IMR-90 (cell line): ENCODE results near the gene FRG2. TPM values are rescaled to one million over a fixed set of nuclear protein-coding genes. Genes with fewer than 3 reads are reported as not detected.

ENCODE experiments used
- ATAC-seq: fragments of 200-7000 bp; cut with Tn5 transposase; 2 replicates; pipeline ENCODE4 v1.9.1; 2020; ENCODE audit warnings: low read depth, mild to moderate bottlenecking, moderate library complexity
- BruUV-seq: library from RNA; stranded (reverse); fragments of 400-500 nt; replicated peaks from 2 replicates; lab custom pipeline; 2021; lab: Mats Ljungman, UMichigan
- CTCF ChIA-PET: fragments of 300-600 bp; formaldehyde crosslinking; extraction: SDS; loops from one replicate; lab custom pipeline; 2021; ENCODE audit warnings: antibody characterized with exemption; lab: Yijun Ruan, JAX
- POLR2A ChIA-PET: fragments of 300-600 bp; sonication (Branson Sonifier 250); formaldehyde crosslinking; loops from one replicate; lab custom pipeline; 2022; ENCODE audit warnings: antibody characterized with exemption; ENCODE audit not compliant: unreplicated experiment; lab: Charles Lee
- DNase-seq: peaks from one replicate; pipeline ENCODE4 v3.0.0; 2013
- H2AFZ ChIP-seq: replicated peaks from 2 replicates; pipeline ENCODE3; 2013; ENCODE audit warnings: low read length, mild to moderate bottlenecking; ENCODE audit not compliant: poor library complexity
- H2AK5ac ChIP-seq: 2 replicates; pipeline ENCODE4 v1.6.1; 2013; ENCODE audit warnings: low read depth, low read length, inconsistent platforms
- H2AK9ac ChIP-seq: replicated peaks from 2 replicates; pipeline ENCODE3; 2013; ENCODE audit warnings: mild to moderate bottlenecking, low read depth, low read length, moderate library complexity; ENCODE audit not compliant: poor library complexity
- H2BK120ac ChIP-seq: 2 replicates; pipeline ENCODE4 v1.6.1; 2013; ENCODE audit warnings: low read depth, low read length, inconsistent platforms
- H2BK15ac ChIP-seq: 3 replicates; pipeline ENCODE4 v1.6.1; 2013; ENCODE audit warnings: low read depth, low read length, inconsistent platforms
- H2BK20ac ChIP-seq: 2 replicates; pipeline ENCODE4 v1.6.1; 2013; ENCODE audit warnings: low read depth, mild to moderate bottlenecking, inconsistent platforms, low read length, moderate library complexity
- H2BK5ac ChIP-seq: 2 replicates; pipeline ENCODE4 v1.6.1; 2013; ENCODE audit warnings: mild to moderate bottlenecking, low read depth, low read length, inconsistent platforms; ENCODE audit not compliant: poor library complexity, severe bottlenecking
- H3K14ac ChIP-seq: replicated peaks from 2 replicates; pipeline ENCODE4 v1.6.1; 2013; ENCODE audit warnings: low read depth, low read length, inconsistent platforms
- H3K18ac ChIP-seq: 2 replicates; pipeline ENCODE4 v1.6.1; 2013; ENCODE audit warnings: low read depth, low read length, control low read depth
- H3K23ac ChIP-seq: 2 replicates; pipeline ENCODE4 v1.6.1; 2013; ENCODE audit warnings: low read depth, low read length, inconsistent platforms
- H3K27ac ChIP-seq: 2 replicates; pipeline ENCODE4 v1.5.1; 2013; ENCODE audit warnings: mild to moderate bottlenecking, control low read depth, low read length; ENCODE audit not compliant: insufficient read depth
- H3K27me3 ChIP-seq: 2 replicates; pipeline ENCODE4 v1.6.1; 2013; ENCODE audit warnings: low read length; ENCODE audit not compliant: control insufficient read depth, insufficient read depth
- H3K36me3 ChIP-seq: 2 replicates; pipeline ENCODE4 v1.6.1; 2013; ENCODE audit warnings: low read length, mixed read lengths; ENCODE audit not compliant: control insufficient read depth, insufficient read depth
- H3K4ac ChIP-seq: 2 replicates; pipeline ENCODE4 v1.6.1; 2013; ENCODE audit warnings: low read depth, low read length, inconsistent platforms
- H3K4me1 ChIP-seq: 2 replicates; pipeline ENCODE4 v1.6.1; 2013; ENCODE audit warnings: low read length, mixed read lengths; ENCODE audit not compliant: control insufficient read depth, insufficient read depth
- H3K4me2 ChIP-seq: 2 replicates; pipeline ENCODE4 v1.6.1; 2013; ENCODE audit warnings: low read depth, mild to moderate bottlenecking, control low read depth, low read length, moderate library complexity
- H3K4me3 ChIP-seq: 2 replicates; pipeline ENCODE4 v1.5.1; 2013; ENCODE audit warnings: low read depth, mild to moderate bottlenecking, control low read depth, low read length, moderate library complexity; ENCODE audit not compliant: insufficient read depth
- H3K56ac ChIP-seq: 2 replicates; pipeline ENCODE4 v1.6.1; 2013; ENCODE audit warnings: low read length, inconsistent platforms; ENCODE audit not compliant: insufficient read depth; ENCODE audit errors: extremely low read depth
- H3K79me1 ChIP-seq, 2 experiments: 2 replicates each; pipeline ENCODE4 v1.6.1; 2013; ENCODE audit warnings: low read length in 2 of 2, inconsistent platforms in 1 of 2, low read depth in 1 of 2
- H3K9ac ChIP-seq: 2 replicates; pipeline ENCODE4 v1.6.1; 2013; ENCODE audit warnings: low read depth, low read length, control low read depth
- H3K9me1 ChIP-seq: 2 replicates; pipeline ENCODE4 v1.6.1; 2013; ENCODE audit warnings: low read length, inconsistent platforms; ENCODE audit not compliant: insufficient read depth
- H3K9me3 ChIP-seq: 2 replicates; pipeline ENCODE4 v1.6.1; 2013; ENCODE audit warnings: low read length; ENCODE audit not compliant: control insufficient read depth, insufficient read depth
- H4K20me1 ChIP-seq: 2 replicates; pipeline ENCODE4 v1.6.1; 2013; ENCODE audit warnings: low read length, inconsistent platforms; ENCODE audit not compliant: insufficient read depth
- H4K5ac ChIP-seq: 2 replicates; pipeline ENCODE4 v1.6.1; 2013; ENCODE audit warnings: mild to moderate bottlenecking, low read depth, low read length, control low read depth
- H4K8ac ChIP-seq, 2 experiments: 2 replicates each; pipeline ENCODE4 v1.6.1; 2013; ENCODE audit warnings: low read depth in 2 of 2, low read length in 2 of 2, control low read depth in 1 of 2, inconsistent platforms in 1 of 2
- H4K91ac ChIP-seq: 2 replicates; pipeline ENCODE4 v1.6.1; 2013; ENCODE audit warnings: low read depth, low read length, inconsistent platforms; ENCODE audit not compliant: insufficient read depth
- BHLHE40 ChIP-seq: fragments of 150-350 bp; IDR thresholded peaks from 2 replicates; pipeline ENCODE4 v1.6.1; 2016; ENCODE audit warnings: mild to moderate bottlenecking, low read depth, low read length
- CEBPB ChIP-seq: IDR thresholded peaks from 2 replicates; pipeline ENCODE4 v1.6.1; 2012; ENCODE audit warnings: low read depth, low read length, improper control_type of control experiment
- CHD1 ChIP-seq: IDR thresholded peaks from 2 replicates; pipeline ENCODE4 v1.6.1; 2012; ENCODE audit warnings: low read depth, low read length, improper control_type of control experiment
- ELK1 ChIP-seq: fragments of 150-350 bp; IDR thresholded peaks from 2 replicates; pipeline ENCODE4 v1.6.1; 2016; ENCODE audit warnings: low read depth, mild to moderate bottlenecking, low read length, moderate library complexity, borderline replicate concordance
- FOS ChIP-seq: fragments of 150-350 bp; IDR thresholded peaks from 2 replicates; pipeline ENCODE4 v1.6.1; 2016; ENCODE audit warnings: low read depth, low read length
- MAFK ChIP-seq: IDR thresholded peaks from 2 replicates; pipeline ENCODE4 v1.6.1; 2012; ENCODE audit warnings: low read depth, low read length, improper control_type of control experiment
- MAZ ChIP-seq: IDR thresholded peaks from 2 replicates; pipeline ENCODE4 v1.6.1; 2012; ENCODE audit warnings: low read depth, mild to moderate bottlenecking, low read length, improper control_type of control experiment, moderate library complexity, borderline replicate concordance
- MXI1 ChIP-seq: IDR thresholded peaks from 2 replicates; pipeline ENCODE4 v1.6.1; 2012; ENCODE audit warnings: low read depth, mild to moderate bottlenecking, low read length, moderate library complexity, borderline replicate concordance
- NFE2L2 ChIP-seq: fragments of 150-350 bp; IDR thresholded peaks from 2 replicates; pipeline ENCODE4 v1.6.1; 2016; ENCODE audit warnings: low read depth, mild to moderate bottlenecking, low read length
- POLR2A ChIP-seq: IDR thresholded peaks from 2 replicates; pipeline ENCODE4 v1.6.1; 2012; ENCODE audit warnings: mild to moderate bottlenecking, low read depth, low read length
- RAD21 ChIP-seq: IDR thresholded peaks from 2 replicates; pipeline ENCODE4 v1.6.1; 2012; ENCODE audit warnings: low read length, improper control_type of control experiment
- RCOR1 ChIP-seq: IDR thresholded peaks from 2 replicates; pipeline ENCODE4 v1.6.1; 2012; ENCODE audit warnings: mild to moderate bottlenecking, low read length, improper control_type of control experiment; ENCODE audit not compliant: insufficient replicate concordance
- RFX5 ChIP-seq: IDR thresholded peaks from 2 replicates; pipeline ENCODE4 v1.8.0; 2012; ENCODE audit warnings: low read depth, mild to moderate bottlenecking, low read length, moderate library complexity
- SMC3 ChIP-seq: fragments of 150-350 bp; IDR thresholded peaks from 2 replicates; pipeline ENCODE4 v1.6.1; 2016; ENCODE audit warnings: low read depth, mild to moderate bottlenecking, antibody characterized with exemption, low read length, moderate library complexity
- USF2 ChIP-seq: fragments of 150-350 bp; IDR thresholded peaks from 2 replicates; pipeline ENCODE4 v1.6.1; 2017; ENCODE audit warnings: mild to moderate bottlenecking, antibody characterized with exemption, low read length, low read depth
- WGBS, 2 experiments: methylation state at CpG; one replicate each; pipeline versions ENCODE4 v1.1.5 to v1.1.7; 2013; ENCODE audit warnings: missing lambda C conversion rate in 2 of 2; ENCODE audit not compliant: insufficient read length in 1 of 2; ENCODE audit errors: extremely low coverage in 2 of 2; 5-methylcytosine and 5-hydroxymethylcytosine counted together
- dilution Hi-C: fragments of 300-500 bp; cut with HindIII; formaldehyde crosslinking; loops from one replicate; pipeline ENCODE4 v1.14.3; 2018; ENCODE audit warnings: low sequenced_read_pairs; ENCODE audit not compliant: unreplicated experiment
- in situ Hi-C: fragments of 300-500 bp; cut with MboI; formaldehyde crosslinking; loops from 3 replicates; pipeline ENCODE4 v1.14.3; 2019; ENCODE audit warnings: low sequenced_read_pairs, inconsistent platforms, mixed read lengths
- intact Hi-C: fragments of 100-400 bp; cut with micrococcal nuclease; formaldehyde crosslinking; loops from 2 replicates; pipeline ENCODE4 v1.10.0; 2022
- polyA plus RNA-seq, 3 experiments: library from polyadenylated mRNA; depleted of rRNA; stranded (reverse); fragments of >200 nt; gene quantifications; 2 replicates each; pipeline ENCODE4 v1.2.3, GENCODE V29; 2012; ENCODE audit warnings: low replicate concordance in 1 of 3
- total RNA-seq: library from RNA; depleted of rRNA; stranded (reverse); fragments of >200 nt; gene quantifications from 2 replicates; pipeline ENCODE4 v1.2.3, GENCODE V29; 2012
- TF ChIP-seq, protein P1 (sequence below): conservative IDR thresholded peaks from 2 replicates; pipeline ENCODE4 v1.5.1; 2012; ENCODE audit warnings: mild to moderate bottlenecking, low read depth, low read length, improper control_type of control experiment

Gene FRG2
- total and polyA plus RNA-seq, 2 of the 4 experiments (the other 2 are of a cell fraction) = not detected

DNA sequence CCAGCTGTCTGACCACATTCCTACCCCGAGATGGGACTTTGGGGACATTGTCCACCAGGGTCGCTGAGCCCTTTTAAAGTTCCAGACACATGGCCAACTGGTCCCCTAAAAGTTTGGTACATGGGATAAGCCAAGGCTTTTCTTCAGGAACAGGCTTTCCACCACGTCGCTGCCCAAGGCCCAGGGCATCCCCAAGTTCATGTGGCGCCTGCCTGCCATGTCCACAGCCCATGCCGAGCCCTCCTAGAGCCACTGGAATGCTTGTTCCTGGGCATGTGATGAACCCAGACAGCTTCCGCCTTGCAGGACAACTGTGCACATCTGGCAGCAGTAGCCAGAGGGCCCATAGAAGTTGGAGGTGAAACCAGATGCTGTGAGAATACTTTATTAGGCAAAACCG is 45.1 kb downstream of the FRG2 start:
- Histone ChIP-seq H2AFZ (no peak overlapping the region), H3K9ac (no peak overlapping the region), H4K20me1 (no peaks in the 10 kb centered on the region), H3K23ac (no peak overlapping the region), H3K9me3 (no peaks in the 10 kb centered on the region), H2AK5ac (no peak overlapping the region), H2BK5ac (no peak overlapping the region), H3K9me1 (no peaks in the 10 kb centered on the region), H3K18ac (no peak overlapping the region), H3K4ac (no peak overlapping the region), H3K4me1 (no peaks in the 10 kb centered on the region), H3K56ac (no peak overlapping the region), H4K5ac (no peak overlapping the region), H2AK9ac (no peak overlapping the region), H3K4me3 (no peak overlapping the region), H3K79me1 (no peaks in the 10 kb centered on the region), H2BK15ac (no peak overlapping the region), H3K27me3 (no peaks in the 10 kb centered on the region), H2BK120ac (no peak overlapping the region), H2BK20ac (no peak overlapping the region), H4K8ac (no peak overlapping the region), H3K4me2 (no peak overlapping the region), H3K36me3 (no peaks in the 10 kb centered on the region), H3K14ac (no peak overlapping the region), H4K91ac (no peak overlapping the region), H3K27ac (no peak overlapping the region)
- 41% methylated on average over 3 of the region's 8 CpGs; no CpG with 5 or more reads in 1 of the 2 experiments for WGBS, 2 experiments
- TF ChIP-seq NFE2L2 (no peak), SMC3 (no peak), RCOR1 (no peak), ELK1 (no peak), FOS (no peak), RAD21 (no peak), CHD1 (no peak), MAFK (no peak), USF2 (no peak), POLR2A (no peak), RFX5 (no peak), MAZ (no peak), BHLHE40 (no peak), MXI1 (no peak), CEBPB (no peak)
- TF ChIP-seq, protein P1, sequence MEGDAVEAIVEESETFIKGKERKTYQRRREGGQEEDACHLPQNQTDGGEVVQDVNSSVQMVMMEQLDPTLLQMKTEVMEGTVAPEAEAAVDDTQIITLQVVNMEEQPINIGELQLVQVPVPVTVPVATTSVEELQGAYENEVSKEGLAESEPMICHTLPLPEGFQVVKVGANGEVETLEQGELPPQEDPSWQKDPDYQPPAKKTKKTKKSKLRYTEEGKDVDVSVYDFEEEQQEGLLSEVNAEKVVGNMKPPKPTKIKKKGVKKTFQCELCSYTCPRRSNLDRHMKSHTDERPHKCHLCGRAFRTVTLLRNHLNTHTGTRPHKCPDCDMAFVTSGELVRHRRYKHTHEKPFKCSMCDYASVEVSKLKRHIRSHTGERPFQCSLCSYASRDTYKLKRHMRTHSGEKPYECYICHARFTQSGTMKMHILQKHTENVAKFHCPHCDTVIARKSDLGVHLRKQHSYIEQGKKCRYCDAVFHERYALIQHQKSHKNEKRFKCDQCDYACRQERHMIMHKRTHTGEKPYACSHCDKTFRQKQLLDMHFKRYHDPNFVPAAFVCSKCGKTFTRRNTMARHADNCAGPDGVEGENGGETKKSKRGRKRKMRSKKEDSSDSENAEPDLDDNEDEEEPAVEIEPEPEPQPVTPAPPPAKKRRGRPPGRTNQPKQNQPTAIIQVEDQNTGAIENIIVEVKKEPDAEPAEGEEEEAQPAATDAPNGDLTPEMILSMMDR = no peak
- BruUV-seq = no TSS peak
- intact Hi-C loops = no loop called here
- in situ Hi-C loops = no loop called here
- dilution Hi-C loops = no loop called here
- DNase-seq (no peak), ATAC-seq (no peak)
- POLR2A ChIA-PET = no interaction called here
- CTCF ChIA-PET = no interaction called here
